ENCODE data around the gene EPM2A.

GRCh38 chr6:145756170-145756662 is 20.9 kb upstream of the EPM2A start:
- TF ChIP-seq SP1 (IDR thresholded peaks at IDR 0.05) = no peak
- no peak for TF ChIP-seq FOXA1 (IDR thresholded peaks at IDR 0.05)
- TF ChIP-seq TARDBP (IDR thresholded peaks at IDR 0.05) = no peak
- TF ChIP-seq ZNF384 (IDR thresholded peaks at IDR 0.05) = no peak
- TF ChIP-seq PKNOX1 (IDR thresholded peaks at IDR 0.05) = no peak

Data from HEK293T (cell line).